GM19043 (cell line): Measurements from ENCODE around the gene PAM.

Experiments
- ATAC-seq: cut with Tn5 transposase; IDR thresholded peaks from one replicate; pipeline ENCODE4 v1.9.1; 2021; ENCODE audit warnings: low read depth; ENCODE audit not compliant: unreplicated experiment

Gene PAM

DNA sequence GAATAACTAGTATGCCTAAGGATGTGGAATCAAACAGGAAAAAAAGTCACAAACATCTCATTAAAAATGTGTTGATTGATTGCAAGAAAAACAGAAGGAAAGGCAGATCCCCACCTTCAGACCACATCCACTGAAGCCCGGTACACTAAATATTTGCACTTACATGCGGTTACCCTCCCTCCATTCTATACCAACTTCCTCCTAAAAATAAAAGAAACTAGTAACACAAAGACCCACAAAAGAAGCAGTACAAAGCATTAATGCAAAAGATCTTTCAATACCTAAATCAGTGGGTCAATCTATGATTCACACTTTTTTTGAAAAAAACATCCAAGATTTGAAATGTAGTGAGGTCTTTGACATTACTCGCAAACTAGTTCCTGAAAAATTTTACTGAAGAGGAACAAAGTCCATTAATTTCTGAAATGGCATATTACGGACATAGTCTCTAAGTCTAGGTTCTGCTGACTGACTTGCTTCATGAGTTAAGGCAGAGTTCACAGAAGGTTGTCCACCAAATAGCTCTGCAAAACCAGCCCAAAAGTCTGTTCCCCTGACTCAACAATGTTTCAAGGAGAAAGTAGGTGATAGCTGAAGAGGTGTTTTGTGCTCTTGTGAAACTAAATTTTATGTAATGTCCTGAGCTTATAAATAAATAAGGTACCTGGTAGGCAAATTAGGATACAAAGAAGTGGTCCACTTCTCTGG is 100.7 kb downstream of the PAM start:
- ATAC-seq: no peak

DNA sequence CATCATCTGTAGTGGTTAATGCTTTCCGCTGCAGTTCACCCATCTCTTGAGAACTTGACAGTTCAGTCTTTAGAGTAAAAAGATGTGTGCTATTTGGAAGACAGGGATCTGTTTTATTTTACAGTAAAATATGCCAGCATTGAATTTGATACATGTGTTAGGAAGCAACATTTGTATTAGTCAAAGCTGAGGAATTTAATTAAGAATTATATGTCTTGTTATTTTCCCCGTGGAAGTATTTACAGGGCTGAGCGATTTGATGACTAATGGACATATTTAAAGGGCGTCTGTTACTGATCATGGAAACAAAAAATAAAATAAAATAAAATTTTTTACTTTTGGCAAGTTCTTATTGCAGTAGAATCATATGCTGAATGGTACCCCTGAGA is 101.3 kb downstream of the PAM start:
- ATAC-seq: no peak

DNA sequence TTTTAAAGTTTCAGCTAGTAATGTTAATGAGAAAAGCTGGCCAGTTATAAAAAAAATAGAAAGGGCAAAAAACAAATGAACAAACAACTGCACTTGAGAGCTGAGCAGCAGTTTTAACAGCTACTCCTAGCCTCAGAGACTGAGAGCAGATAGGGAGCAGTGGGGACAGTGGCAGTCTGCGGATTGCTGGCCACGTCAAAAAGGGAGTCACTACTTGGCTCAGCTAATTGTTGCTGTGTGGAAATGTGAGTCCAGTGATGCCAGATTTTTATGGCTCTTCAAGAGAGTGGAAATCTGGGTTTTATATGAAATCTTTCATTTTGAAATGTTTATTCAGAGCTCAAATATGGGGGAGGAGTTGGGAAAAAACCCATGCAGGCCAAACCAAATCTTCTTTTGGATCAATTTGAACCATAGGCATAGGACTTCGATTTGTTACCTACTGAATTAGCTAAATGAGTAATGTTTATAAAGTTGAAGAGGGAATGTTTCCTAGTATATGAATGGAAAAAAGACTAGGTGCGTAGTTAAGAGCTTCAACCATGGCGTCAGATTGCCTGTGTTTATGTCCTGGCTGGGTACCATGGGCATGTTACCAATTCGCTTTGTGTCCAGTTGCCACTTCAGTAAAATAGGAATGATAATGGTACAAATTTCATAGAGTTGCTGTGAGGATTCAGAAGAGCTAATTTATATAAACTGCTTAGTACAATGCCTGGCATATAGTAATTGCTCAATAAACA is 102.1 kb downstream of the PAM start:
- ATAC-seq: no peak

DNA sequence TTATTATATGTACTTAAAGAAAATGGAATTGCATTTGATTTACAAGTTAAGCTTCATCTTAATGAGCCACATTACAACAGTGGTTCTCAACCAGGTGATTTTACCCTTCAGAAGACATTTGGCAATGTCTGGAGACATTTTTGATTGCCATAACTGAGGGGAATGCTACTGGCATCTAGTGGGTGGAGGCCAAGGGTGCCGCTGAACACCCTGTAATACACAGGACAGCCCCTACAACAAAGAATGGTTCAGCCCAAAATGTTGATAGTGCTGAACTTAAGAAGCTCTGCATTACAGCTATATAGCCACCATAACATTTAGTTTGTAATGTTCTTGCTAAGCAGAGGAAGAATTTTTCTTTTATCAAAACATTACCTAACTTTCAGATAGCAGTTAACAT is 103.1 kb downstream of the PAM start:
- no peak for ATAC-seq

DNA sequence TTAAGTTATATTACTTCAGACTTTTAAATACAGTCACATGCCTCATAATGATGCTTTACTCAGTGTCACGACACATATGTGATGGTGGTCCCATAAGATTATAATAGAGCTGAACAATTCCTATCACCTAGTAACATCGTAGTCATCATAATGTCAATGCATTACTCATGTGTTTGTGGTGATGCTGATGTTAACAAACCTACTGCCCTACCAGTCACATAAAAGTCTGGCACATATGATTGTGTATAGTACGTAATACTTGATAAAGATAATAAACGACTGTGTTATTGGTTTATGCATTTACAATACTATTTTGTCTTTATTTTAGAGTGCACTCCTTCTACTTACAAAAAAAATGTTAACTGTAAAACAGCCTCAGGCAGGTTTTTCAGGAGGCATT is 103.7 kb downstream of the PAM start:
- ATAC-seq: no peak

DNA sequence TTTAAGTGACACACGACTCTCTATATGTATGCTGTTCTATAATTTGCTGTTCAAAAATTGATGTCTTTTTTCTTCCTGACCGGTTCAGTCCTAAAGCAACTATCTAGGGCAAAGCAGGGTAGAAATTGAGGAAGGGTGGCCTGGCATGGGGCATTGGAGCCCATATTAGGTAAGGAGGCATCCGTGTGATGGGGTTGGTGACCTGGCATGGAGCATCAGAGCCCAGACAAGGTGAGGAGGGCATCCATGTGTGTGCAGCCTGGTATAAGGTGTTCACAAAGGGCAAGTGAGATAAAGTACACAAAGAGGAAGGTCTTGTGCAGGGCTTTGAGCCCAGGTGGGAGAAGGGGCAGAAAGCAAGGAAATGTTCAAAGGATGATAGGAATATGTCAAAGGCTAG is 104.9 kb downstream of the PAM start:
- ATAC-seq: no peak

DNA sequence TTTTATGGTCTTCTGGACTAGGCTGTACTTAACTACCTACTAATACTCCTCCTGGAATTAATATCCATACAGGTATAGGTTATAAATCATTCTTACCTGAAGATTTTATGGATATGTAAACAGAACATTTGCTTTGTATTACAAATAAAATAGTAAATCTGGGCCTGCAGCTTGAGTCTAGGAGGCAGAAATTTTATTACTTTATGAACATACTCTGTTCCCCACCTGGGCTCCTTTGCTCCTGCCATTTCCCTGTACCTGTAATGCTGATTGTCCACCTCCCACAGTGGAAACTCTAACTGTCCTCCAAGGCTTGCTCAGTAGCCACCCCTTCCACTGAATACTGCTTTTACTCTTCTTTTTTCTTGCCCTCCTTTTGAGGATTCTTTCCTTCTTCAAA is 108.0 kb downstream of the PAM start:
- no peak for ATAC-seq

DNA sequence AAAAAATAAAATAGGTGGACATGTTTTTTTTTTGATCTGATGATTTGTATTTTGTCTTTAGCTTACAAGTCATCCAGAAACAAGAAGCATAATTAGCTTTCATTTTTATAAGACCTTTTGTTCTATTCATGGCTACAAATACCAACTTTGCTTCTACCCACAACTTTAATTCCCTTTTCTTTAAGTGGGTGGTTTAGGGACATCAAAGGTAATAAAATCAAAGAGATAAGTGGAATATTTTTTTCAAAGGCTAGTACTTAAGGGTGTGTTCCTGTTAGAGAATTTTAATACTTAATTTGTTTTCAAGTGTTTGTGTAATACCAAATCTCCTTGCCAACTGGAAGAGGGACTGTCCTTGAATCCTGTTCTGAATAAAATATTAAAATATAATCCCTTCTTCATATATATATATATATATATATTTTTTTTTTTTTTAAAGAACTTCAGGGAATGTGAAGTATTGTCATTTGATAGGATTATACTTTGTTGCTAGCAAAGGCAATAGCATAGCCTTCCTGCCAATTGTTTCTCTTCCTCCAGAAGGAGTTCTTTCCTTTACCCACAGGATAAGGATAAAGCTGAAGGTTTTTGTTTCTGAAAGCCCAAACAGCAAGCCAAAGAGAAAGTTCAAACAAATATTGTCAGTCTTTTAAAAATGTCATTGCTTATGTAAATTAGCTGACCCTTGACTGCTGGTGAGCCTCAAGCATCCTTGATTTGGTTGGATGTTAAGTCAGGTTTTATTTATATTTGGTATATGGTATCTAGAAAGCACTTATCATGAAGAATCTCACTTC is 108.9 kb downstream of the PAM start:
- ATAC-seq: no peak

DNA sequence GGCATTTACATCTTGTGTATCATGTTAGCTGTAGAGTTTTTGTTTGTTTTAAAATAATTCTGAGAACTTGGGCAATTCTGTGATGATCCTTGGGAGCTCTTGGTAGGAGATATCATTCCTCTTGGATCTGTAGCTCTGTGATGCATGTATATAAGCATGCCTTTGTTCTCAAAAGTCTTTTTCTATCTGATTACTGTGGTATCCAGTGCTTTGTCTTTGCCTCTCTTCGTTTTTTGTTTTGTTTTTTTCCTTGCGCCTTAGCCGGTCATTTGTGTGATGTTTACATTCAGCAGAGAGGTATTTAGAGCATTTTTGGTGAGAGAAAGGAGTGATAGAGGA is 110.0 kb downstream of the PAM start:
- ATAC-seq: no peak

DNA sequence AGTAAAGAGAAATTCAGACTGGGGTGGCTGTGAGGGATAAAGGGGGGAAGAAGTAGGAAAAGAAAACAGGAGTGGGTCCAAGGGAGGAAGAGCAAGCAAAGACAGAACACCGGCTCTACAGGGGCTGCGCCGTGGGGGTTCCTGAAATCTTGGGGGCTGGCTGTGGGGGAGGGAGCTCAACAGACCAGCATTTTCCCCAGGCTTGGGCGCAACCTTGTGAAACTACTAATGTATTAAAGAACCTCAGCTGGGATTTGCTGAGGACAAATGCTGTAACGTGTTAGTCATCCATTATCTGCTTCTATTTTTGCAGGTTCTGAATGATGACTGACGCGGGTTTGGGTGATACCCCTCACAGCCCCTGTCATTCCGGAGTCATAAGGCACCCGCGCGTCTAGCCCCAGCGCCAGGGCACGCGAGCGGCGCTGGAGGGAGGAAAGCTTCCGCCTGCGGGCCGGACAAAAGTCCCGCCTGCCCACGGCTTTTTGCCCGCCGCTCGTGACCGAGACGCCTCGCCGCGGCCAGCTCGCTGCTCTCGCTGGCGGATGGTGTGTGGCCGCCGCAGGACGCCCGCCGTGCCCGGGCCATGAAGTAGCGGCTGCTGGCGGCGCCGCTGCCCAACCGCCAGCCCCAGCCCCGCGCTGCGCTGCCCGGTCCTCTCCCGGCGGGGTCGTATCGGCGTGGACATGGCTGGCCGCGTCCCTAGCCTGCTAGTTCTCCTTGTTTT is 110.6 kb downstream of the PAM start:
- ATAC-seq: peak; percentile 62

DNA sequence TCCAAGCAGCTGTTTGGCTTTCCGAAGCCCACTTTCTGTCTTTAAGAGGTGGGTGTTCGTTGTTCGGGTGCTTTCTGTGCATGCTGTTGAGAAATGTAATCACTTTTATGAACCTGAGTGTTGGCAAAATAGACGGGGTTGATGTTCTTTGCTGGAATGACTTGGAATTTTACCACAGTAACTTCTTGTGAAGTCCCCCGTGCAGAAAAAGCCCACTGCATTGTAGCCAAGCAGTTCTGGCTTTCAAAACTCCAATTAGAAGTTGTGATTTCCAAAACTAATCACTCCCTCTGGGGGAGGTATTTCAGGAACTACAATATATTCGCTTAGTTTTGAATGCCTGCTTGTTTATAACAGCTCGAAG is 111.1 kb downstream of the PAM start:
- no peak for ATAC-seq

DNA sequence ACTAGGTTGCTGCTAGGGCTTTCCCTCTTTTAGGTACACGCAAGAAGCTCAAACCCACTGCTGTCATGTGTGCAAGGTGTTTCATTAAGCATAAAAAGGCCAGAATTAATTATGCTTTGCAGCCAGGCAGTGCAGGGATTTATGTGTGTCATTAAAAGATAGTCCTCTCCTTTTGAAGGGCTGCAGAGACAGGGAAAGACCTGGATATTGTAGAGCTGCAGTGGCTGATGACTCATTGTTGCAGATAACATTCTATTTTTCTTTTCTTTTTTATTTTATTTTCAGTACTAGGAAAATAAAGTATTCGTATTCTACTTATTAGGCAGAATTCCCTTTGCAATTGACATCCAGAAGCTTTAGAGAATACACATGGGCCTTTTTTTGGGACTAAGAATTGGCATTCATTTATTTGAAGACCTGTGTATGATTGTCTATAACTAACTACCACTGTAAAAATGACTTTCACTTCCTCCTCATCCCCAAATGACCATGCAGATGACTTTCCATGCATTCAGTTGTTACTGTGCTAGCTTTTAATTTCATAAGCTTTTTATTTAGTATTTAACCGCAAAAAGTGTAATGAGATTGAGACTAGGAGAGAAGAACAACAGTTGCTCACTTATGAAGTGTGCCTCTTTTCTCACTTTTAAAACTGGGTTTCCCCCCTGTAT is 113.0 kb downstream of the PAM start:
- no peak for ATAC-seq

DNA sequence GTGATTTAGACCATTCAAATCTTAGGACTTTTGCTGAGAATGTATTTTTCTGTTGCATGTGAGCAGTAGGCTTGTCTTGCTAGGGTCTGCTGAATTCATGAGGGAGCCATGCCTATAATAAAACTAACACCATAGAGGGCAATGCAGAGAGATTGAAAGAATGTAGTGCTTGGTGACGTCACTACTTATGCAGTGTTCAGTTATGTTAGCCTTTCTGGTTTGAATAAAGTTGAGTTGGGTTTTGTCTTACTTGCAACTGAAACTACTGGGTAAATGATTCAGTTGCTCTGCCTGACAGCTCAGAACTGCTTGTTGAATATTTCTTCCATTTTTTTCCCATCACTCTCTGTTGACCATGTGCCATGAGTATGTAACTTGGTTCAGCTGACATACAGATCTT is 114.1 kb downstream of the PAM start:
- ATAC-seq: no peak

DNA sequence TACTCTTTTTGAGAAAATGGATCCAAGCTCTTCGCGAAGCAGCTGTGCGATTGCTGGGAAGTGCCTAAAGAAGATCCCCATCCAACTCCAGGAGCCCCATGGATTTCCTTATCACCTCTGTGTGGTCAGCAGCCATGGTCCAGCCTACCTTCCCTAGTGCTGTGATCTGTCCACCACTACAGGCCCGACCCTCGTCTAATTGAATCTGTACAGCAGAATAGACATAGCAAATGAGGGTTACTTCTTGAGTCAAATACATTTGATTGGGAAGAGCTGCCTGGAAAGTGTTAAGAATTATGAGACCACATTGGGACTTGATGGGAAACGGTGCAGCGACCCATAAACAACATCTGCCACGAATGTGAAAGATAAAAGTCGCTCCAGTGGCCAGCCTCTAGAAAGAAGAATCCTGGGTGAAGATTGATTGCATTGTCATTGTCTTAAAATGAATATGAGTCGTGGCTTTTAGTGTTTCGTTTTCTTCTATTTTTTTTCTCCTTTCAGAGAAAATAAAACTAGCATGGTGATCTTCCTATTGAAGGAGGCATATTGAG is 118.4 kb downstream of the PAM start:
- no peak for ATAC-seq

DNA sequence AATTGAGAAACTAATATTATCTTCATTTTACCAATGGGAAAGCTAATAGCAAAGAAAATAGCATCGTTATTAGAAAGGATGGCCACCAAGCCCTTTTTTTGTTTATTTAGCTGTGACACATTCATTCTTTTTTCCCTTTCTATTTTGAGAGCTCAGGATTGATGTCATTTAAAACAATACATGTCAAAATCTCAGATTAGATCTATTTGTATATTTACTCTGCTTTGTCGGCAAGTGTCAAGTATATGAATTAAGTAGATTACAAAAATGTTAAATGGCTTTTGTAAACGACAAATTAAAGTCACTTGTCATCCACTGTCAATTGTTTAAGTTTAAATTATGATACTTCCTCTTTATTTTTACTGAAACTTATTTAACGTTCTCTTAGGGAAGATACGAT is 118.9 kb downstream of the PAM start:
- no peak for ATAC-seq

DNA sequence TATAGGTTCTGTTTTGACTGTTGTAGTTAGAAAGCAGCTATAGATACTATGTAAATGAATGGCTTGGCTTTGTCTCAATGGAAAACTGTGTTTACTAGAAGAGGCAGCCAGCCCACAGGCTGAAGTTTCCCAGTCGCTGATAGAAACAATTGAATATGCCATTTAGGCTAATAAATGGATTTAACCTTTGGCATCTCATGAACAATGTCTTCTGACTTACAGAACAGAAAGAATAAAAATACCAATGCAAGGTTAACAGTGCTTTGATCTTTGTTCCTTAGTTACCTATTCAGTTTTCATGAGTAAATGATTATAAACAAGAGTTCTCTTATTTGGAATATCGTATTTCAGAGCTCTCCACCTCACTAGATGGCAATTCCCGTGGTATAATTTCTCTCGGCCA is 120.6 kb downstream of the PAM start:
- no peak for ATAC-seq

DNA sequence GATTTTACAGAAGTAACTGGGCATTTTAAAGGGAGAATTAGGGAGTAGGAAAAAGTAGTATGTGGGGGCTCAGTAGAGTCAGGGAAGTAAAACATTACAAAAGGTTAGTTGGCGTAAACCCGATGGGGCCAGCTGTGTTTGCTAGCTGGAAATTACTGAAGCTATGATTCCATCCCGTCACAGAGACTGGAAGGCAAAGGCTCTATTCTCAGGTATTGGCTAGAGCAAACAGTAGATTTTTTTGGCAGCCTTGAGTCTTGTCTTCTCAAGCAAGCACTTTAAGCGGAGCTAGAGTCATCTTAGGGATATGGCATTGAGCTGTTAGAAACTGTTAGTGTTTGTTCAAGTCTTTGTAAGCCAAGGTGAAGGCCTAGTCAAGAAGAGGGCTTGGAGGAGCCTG is 121.5 kb downstream of the PAM start:
- ATAC-seq: no peak

DNA sequence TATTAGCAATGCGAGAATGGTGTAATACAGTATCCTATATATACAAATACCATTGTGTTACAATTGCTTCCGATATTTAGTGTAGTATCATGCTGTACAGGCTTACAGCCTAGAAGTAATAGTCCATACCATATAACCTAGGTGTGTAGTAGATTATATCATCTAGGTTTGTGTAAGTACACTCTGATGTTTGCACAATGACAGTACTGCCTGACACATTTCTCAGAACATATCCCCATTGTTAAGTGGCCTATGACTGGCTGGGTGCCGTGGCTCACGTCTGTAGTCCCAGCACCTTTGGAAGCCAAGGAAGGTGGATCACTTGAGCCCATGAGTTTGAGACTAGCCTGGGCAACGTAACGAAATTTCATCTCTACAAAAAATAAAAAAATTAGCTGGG is 124.6 kb downstream of the PAM start:
- ATAC-seq: no peak

DNA sequence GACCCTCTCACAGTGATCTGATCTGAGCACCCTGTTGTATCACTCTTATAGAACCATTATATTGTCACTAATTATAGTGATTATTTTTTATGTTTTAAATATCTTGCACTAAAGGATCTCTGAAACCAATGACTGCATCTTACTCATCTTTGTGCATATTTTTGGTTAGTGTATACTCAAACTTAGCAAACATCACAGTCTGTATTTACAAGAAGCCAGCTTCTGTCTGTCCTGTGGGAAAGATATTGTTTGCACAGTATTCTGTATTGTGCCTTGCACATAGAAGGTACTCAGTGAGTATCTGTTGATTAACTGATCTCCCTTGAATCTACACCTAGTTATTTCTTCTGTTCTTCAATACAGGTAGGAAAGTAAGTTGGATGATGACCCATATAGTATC is 131.5 kb downstream of the PAM start:
- no peak for ATAC-seq

DNA sequence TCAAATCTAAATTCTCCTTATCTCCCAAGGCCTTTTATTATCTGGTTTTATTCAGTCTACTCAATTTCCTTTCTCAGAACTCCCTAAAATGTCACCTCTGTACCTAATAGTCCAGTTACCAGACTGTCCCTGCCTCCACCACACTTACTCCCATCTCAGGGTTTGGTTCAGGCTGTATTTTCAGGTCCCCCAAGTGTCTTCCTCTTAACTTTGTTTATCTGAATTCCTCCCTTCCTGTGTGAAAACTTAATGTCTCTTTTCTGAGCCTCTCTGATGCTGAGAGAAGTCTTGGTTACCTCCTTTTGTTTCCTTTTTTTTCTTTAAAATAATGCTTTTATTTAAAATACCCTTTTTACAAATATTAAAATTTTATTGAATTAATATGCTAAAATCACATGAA is 133.4 kb downstream of the PAM start:
- ATAC-seq: no peak
